ENCODE results near the gene GFRA1.

The GFRA1 gene

GRCh38 chr10:116096526-116096925 is 176.5 kb downstream of the GFRA1 start:
- no peak for DNase-seq

- no peak for DNase-seq
Observed at GRCh38 chr10:116094356-116094755, 178.7 kb downstream of the GFRA1 start.

GRCh38 chr10:116093031-116093430 is 180.0 kb downstream of the GFRA1 start:
- no peak for DNase-seq

GRCh38 chr10:116088985-116089384 is 184.0 kb downstream of the GFRA1 start:
- DNase-seq: no peak

- no peak for DNase-seq
Observed at GRCh38 chr10:116085323-116085722, 187.7 kb downstream of the GFRA1 start.

GRCh38 chr10:116084161-116084560 is 188.8 kb downstream of the GFRA1 start:
- DNase-seq: no peak

- no peak for DNase-seq
Observed at GRCh38 chr10:116083226-116083762, 189.7 kb downstream of the GFRA1 start.

- DNase-seq: no peak
Observed at GRCh38 chr10:116082762-116083161, 190.2 kb downstream of the GFRA1 start.

- no peak for DNase-seq
Observed at GRCh38 chr10:116082206-116082605, 190.8 kb downstream of the GFRA1 start.

GRCh38 chr10:116080553-116080952 is 192.5 kb downstream of the GFRA1 start:
- no peak for DNase-seq

- no peak for DNase-seq
Observed at GRCh38 chr10:116079355-116079754, 193.7 kb downstream of the GFRA1 start.

GRCh38 chr10:116076621-116077020 is 196.4 kb downstream of the GFRA1 start:
- DNase-seq: no peak

GRCh38 chr10:116073510-116073909 is 199.5 kb downstream of the GFRA1 start:
- no peak for DNase-seq

- no peak for DNase-seq
Observed at GRCh38 chr10:116073001-116073400, 200.0 kb downstream of the GFRA1 start.

- no peak for DNase-seq
Observed at GRCh38 chr10:116071453-116072148, 201.4 kb downstream of the GFRA1 start.

- DNase-seq: no peak
Observed at GRCh38 chr10:116070743-116071320, 202.2 kb downstream of the GFRA1 start.

GRCh38 chr10:116069856-116070255 is 203.2 kb downstream of the GFRA1 start:
- DNase-seq: no peak

- no peak for DNase-seq
Observed at GRCh38 chr10:116067825-116068224, 205.2 kb downstream of the GFRA1 start.

- no peak for DNase-seq
Observed at GRCh38 chr10:116063107-116063506, 209.9 kb downstream of the GFRA1 start.

- no peak for DNase-seq
Observed at GRCh38 chr10:116060864-116061263, 212.1 kb downstream of the GFRA1 start.

- no peak for DNase-seq
Observed at GRCh38 chr10:116059320-116059719, 213.7 kb downstream of the GFRA1 start.

- DNase-seq: no peak
Observed at GRCh38 chr10:116056445-116057293, 216.3 kb downstream of the GFRA1 start.

- no peak for DNase-seq
Observed at GRCh38 chr10:116055917-116056252, 217.1 kb downstream of the GFRA1 start.

Data from DMS79 treated with DMSO at 0.1 percent for 48 hours (cell line).